HepG2 (cell line): Measurements from ENCODE around the gene MLC1. TPM values are rescaled to one million over a fixed set of nuclear protein-coding genes. Genes with fewer than 3 reads are reported as not detected.

ENCODE experiments used
- ATAC-seq: fragments of 200-7000 bp; cut with Tn5 transposase; 3 replicates; pipeline ENCODE4 v1.9.1; 2020; ENCODE audit warnings: mild to moderate bottlenecking, moderate library complexity
- BruUV-seq: library from RNA; stranded (reverse); fragments of 400-500 nt; replicated peaks from 2 replicates; lab custom pipeline; 2021; lab: Mats Ljungman, UMichigan
- CTCF ChIA-PET: fragments of 300-600 bp; formaldehyde crosslinking; extraction: SDS; loops from one replicate; lab custom pipeline; 2021; ENCODE audit warnings: low total read pairs, inconsistent platforms, low intra/inter-chr PET ratio; lab: Yijun Ruan, JAX
- POLR2A ChIA-PET: fragments of 350-600 bp; sonication (Branson Sonifier 250); formaldehyde crosslinking; loops from one replicate; lab custom pipeline; 2020; ENCODE audit warnings: antibody characterized with exemption, inconsistent platforms; lab: Yijun Ruan, JAX
- DNase-seq: peaks from one replicate; pipeline ENCODE4 v3.0.0-alpha.2; 2015; ENCODE audit warnings: low spot score
- FAIRE-seq: peaks from 3 replicates; lab custom pipeline; 2011; peaks lifted over from hg19 to GRCh38; lab: Jason Lieb, UNC
- H2AFZ ChIP-seq: one replicate; pipeline ENCODE4 v1.6.1; 2011; ENCODE audit warnings: low read length, inconsistent platforms
- H3K27ac ChIP-seq: fragments of 300-600 bp; 3 replicates; pipeline ENCODE4 v1.8.0; 2011; ENCODE audit warnings: mixed run types, mild to moderate bottlenecking, mixed read lengths, low read length, inconsistent platforms; ENCODE audit not compliant: insufficient read depth; ENCODE audit errors: extremely low read length
- H3K27me3 ChIP-seq, 2 experiments: fragments of 200-600 bp in 1 of 2; 2 replicates in 1 of 2; 3 replicates in 1 of 2; pipeline versions ENCODE4 v1.6.0 to v1.8.0; 2011; ENCODE audit warnings: low read length in 2 of 2, mild to moderate bottlenecking in 2 of 2, moderate library complexity in 2 of 2, inconsistent platforms in 1 of 2; ENCODE audit not compliant: insufficient read depth in 2 of 2, control insufficient read depth in 1 of 2
- H3K36me3 ChIP-seq, 2 experiments: fragments of 200-600 bp in 1 of 2; replicated peaks in 1 of 2; 2 replicates in 1 of 2; 3 replicates in 1 of 2; pipeline versions ENCODE4 v1.5.1 to v1.8.0; 2011; ENCODE audit warnings: low read length in 2 of 2, inconsistent platforms in 1 of 2; ENCODE audit not compliant: insufficient read depth in 2 of 2, control insufficient read depth in 1 of 2
- H3K4me1 ChIP-seq: 2 replicates; pipeline ENCODE4 v1.5.1; 2012; ENCODE audit warnings: low read length, inconsistent platforms; ENCODE audit not compliant: insufficient read depth
- H3K4me2 ChIP-seq: 2 replicates; pipeline ENCODE4 v1.6.0; 2011; ENCODE audit warnings: low read depth, low read length, inconsistent platforms
- H3K4me3 ChIP-seq, 3 experiments: fragments of 200-600 bp in 1 of 3; sonication (generic), shearing (Covaris generic) in 1 of 3; replicated peaks in 1 of 3; 2 replicates each; pipeline ENCODE4 v1.5.1; 2011 to 2016; ENCODE audit warnings: low read length in 3 of 3, inconsistent platforms in 2 of 3, low read depth in 2 of 3, mild to moderate bottlenecking in 2 of 3, control low read depth in 1 of 3, mixed read lengths in 1 of 3; ENCODE audit not compliant: insufficient read depth in 1 of 3
- H3K79me2 ChIP-seq: one replicate; pipeline ENCODE4 v1.6.1; 2011; ENCODE audit warnings: low read length, inconsistent platforms; ENCODE audit not compliant: insufficient read depth
- H3K9ac ChIP-seq: 2 replicates; pipeline ENCODE4 v1.6.0; 2011; ENCODE audit warnings: mild to moderate bottlenecking, low read depth, low read length, inconsistent platforms; ENCODE audit not compliant: insufficient read depth
- H3K9me3 ChIP-seq: 2 replicates; pipeline ENCODE4 v1.5.1; 2012; ENCODE audit warnings: mild to moderate bottlenecking, low read length
- H4K20me1 ChIP-seq: 2 replicates; pipeline ENCODE4 v1.6.0; 2011; ENCODE audit warnings: inconsistent platforms, mild to moderate bottlenecking, low read length, moderate library complexity; ENCODE audit not compliant: insufficient read depth
- GTF2F1 ChIP-seq: fragments of 150-350 bp; IDR thresholded peaks from 2 replicates; pipeline ENCODE4 v1.6.1; 2014; ENCODE audit warnings: low read length
- KLF16 ChIP-seq, 2 experiments: sonication (generic) in 1 of 2; formaldehyde crosslinking in 1 of 2; IDR thresholded peaks; 2 replicates each; pipeline versions ENCODE4 v1.6.1 to v1.8.0; 2016 to 2023; ENCODE audit warnings: missing genetic modification reagents in 2 of 2, missing compliant biosample characterization in 1 of 2
- NRL ChIP-seq: sonication (generic); formaldehyde crosslinking; IDR thresholded peaks from 2 replicates; pipeline ENCODE4 v1.5.0; 2020; ENCODE audit warnings: missing genetic modification reagents, mild to moderate bottlenecking, moderate library complexity, borderline replicate concordance
- SP4 ChIP-seq: sonication (generic); formaldehyde crosslinking; IDR thresholded peaks from 2 replicates; pipeline ENCODE4 v1.8.1; 2023; ENCODE audit warnings: mild to moderate bottlenecking, missing genetic modification reagents
- TAF1 ChIP-seq: sonication (generic); formaldehyde crosslinking; IDR thresholded peaks from 2 replicates; pipeline ENCODE4 v1.4.0; 2020; ENCODE audit warnings: missing genetic modification reagents
- ZHX2 ChIP-seq, 2 experiments: sonication (generic) in 1 of 2; formaldehyde crosslinking in 1 of 2; IDR thresholded peaks; 2 replicates each; pipeline versions ENCODE4 v1.6.1 to v1.9.0; 2014 to 2022; ENCODE audit warnings: antibody characterized with exemption in 1 of 2, borderline replicate concordance in 1 of 2, inconsistent platforms in 1 of 2, low read depth in 1 of 2, missing genetic modification reagents in 1 of 2
- ZNF619 ChIP-seq: sonication (generic); formaldehyde crosslinking; IDR thresholded peaks from 2 replicates; pipeline ENCODE4 v1.4.0; 2020; ENCODE audit warnings: mild to moderate bottlenecking, missing genetic modification reagents
- ZNF724P ChIP-seq: sonication (generic); formaldehyde crosslinking; IDR thresholded peaks from 2 replicates; pipeline ENCODE4 v1.8.0; 2022; ENCODE audit warnings: missing genetic modification reagents, borderline replicate concordance
- ZNF878 ChIP-seq: sonication (generic); formaldehyde crosslinking; IDR thresholded peaks from 2 replicates; pipeline ENCODE4 v1.8.1; 2023; ENCODE audit warnings: mild to moderate bottlenecking, missing genetic modification reagents, moderate library complexity
- ZSCAN29 ChIP-seq: sonication (generic); formaldehyde crosslinking; conservative IDR thresholded peaks from 2 replicates; pipeline ENCODE4 v1.4.0; 2020; ENCODE audit warnings: mild to moderate bottlenecking, missing genetic modification reagents
- WGBS: methylation state at CpG from one replicate; pipeline ENCODE4 v1.1.6; 2017; ENCODE audit warnings: low lambda C conversion rate; 5-methylcytosine and 5-hydroxymethylcytosine counted together
- in situ Hi-C: cut with HindIII; loops from 2 replicates; pipeline ENCODE4 v1.10.0; 2017; ENCODE audit warnings: low pct_unique_long_range_greater_than_20kb; ENCODE audit not compliant: extremely low pct_ligation_motif_present
- intact Hi-C: fragments of 100-400 bp; cut with micrococcal nuclease; formaldehyde crosslinking; loops from one replicate; pipeline ENCODE4 v1.10.0; 2022; ENCODE audit not compliant: unreplicated experiment
- polyA plus RNA-seq, 8 experiments: library from polyadenylated mRNA; depleted of rRNA in 3 of 8; stranded (reverse) in 7 of 8; unstranded in 1 of 8; fragments of >200 nt; fragmentation: Illumina TruSeq in 4 of 8; extraction: Trizol in 4 of 8; gene quantifications; 2 replicates each; pipeline versions ENCODE4 v1.2.1 to v1.2.3, GENCODE V29; 2011 to 2016; ENCODE audit warnings: low read depth in 4 of 8, missing spikeins in 1 of 8, mixed read lengths in 1 of 8; ENCODE audit not compliant: insufficient read depth in 1 of 8
- total RNA-seq, 5 experiments: library from RNA; depleted of rRNA; stranded (reverse); fragments of >200 nt; fragmentation: Illumina TruSeq; extraction: Trizol; gene quantifications; 2 replicates each; pipeline ENCODE4 v1.2.3, GENCODE V29; 2016; ENCODE audit warnings: low read depth in 1 of 5
- TF ChIP-seq, protein P1 (sequence below), 2 experiments: fragments of 450-650 bp in 1 of 2; sonication (generic) in 1 of 2; formaldehyde crosslinking; IDR thresholded peaks; 2 replicates each; pipeline versions ENCODE4 v1.5.0 to v1.8.0; 2020 to 2022; ENCODE audit warnings: mild to moderate bottlenecking in 1 of 2, missing genetic modification reagents in 1 of 2

MLC1 gene
- total and polyA plus RNA-seq, 2 of the 13 experiments (the other 11 are each of a cell fraction or from before 2014, with no cell fraction given), result not detected

- intact Hi-C loops, result no loop called here
- Histone ChIP-seq H3K4me3 (no peak overlapping the region), H3K27me3 (peaks cover 0 to 34% of the 10 kb centered on the region in 2 experiments; a peak in 2 of 5 replicates), H3K4me2 (no peak overlapping the region), H3K36me3 (no peaks in the 10 kb centered on the region), H4K20me1 (no peaks in the 10 kb centered on the region), H3K9ac (no peak overlapping the region), H3K27ac (no peak overlapping the region), H3K9me3 (no peaks in the 10 kb centered on the region), H3K4me1 (0 out of 2 replicates have a peak, but pooled peaks cover 6% of the 10 kb centered on the region), H3K79me2 (no peaks in the 10 kb centered on the region), H2AFZ (no peak overlapping the region)
- CTCF ChIA-PET, result no interaction called here
- DNase-seq (no peak), ATAC-seq (no peak), FAIRE-seq (no peak)
- TF ChIP-seq ZNF619 (CRISPR knock-in tag), result no peak
- TF ChIP-seq ZSCAN29, result no peak
- TF ChIP-seq KLF16 (CRISPR knock-in tag; IDR thresholded peaks at IDR 0.05), result no peak
- TF ChIP-seq ZNF878, result no peak
- no peak for TF ChIP-seq TAF1 (CRISPR knock-in tag)
- TF ChIP-seq, protein P1, sequence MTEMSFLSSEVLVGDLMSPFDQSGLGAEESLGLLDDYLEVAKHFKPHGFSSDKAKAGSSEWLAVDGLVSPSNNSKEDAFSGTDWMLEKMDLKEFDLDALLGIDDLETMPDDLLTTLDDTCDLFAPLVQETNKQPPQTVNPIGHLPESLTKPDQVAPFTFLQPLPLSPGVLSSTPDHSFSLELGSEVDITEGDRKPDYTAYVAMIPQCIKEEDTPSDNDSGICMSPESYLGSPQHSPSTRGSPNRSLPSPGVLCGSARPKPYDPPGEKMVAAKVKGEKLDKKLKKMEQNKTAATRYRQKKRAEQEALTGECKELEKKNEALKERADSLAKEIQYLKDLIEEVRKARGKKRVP (CRISPR knock-in tag; IDR thresholded peaks at IDR 0.05), result peak in 1 of 2 experiments; percentile 55; a peak in 1 of 4 replicates
- no peak for TF ChIP-seq GTF2F1
- in situ Hi-C loops, result no loop called here
- WGBS, result 22% methylated on average over 10 of the region's 10 CpGs
- no TSS peak for BruUV-seq
- POLR2A ChIA-PET, result no interaction called here
These were observed 44.0 kb upstream of the MLC1 start for GRCh38 chr22:50129121-50129736.

GRCh38 chr22:50125029-50125428, 39.8 kb upstream of the MLC1 start:
- H3K4me2 ChIP-seq, result no peak overlapping the region
- H2AFZ ChIP-seq, result no peak overlapping the region
- H3K4me1 ChIP-seq, result peaks cover 6% of the 10 kb centered on the region
- no TSS peak for BruUV-seq
- H3K79me2 ChIP-seq, result no peaks in the 10 kb centered on the region
- intact Hi-C loops, result no loop called here
- no peaks in the 10 kb centered on the region for H3K9me3 ChIP-seq
- no peak for ATAC-seq
- WGBS, result 42% methylated on average over 7 of the region's 9 CpGs
- H3K4me3 ChIP-seq, result no peak overlapping the region
- H3K27ac ChIP-seq, result no peak overlapping the region
- POLR2A ChIA-PET, result no interaction called here
- no peaks in the 10 kb centered on the region for H4K20me1 ChIP-seq
- in situ Hi-C loops, result no loop called here
- CTCF ChIA-PET, result no interaction called here
- DNase-seq, result no peak
- H3K27me3 ChIP-seq, result peaks cover 0 to 43% of the 10 kb centered on the region in 2 experiments; a peak in 3 of 5 replicates
- no peak overlapping the region for H3K9ac ChIP-seq
- FAIRE-seq, result no peak
- H3K36me3 ChIP-seq, result no peaks in the 10 kb centered on the region
- TF ChIP-seq ZHX2 (IDR thresholded peaks at IDR 0.05; ENCODE audit: low read depth) (no peak), ZHX2 (CRISPR knock-in tag; IDR thresholded peaks at IDR 0.05; ENCODE audit: borderline replicate concordance) (no peak), NRL (CRISPR knock-in tag) (no peak), SP4 (CRISPR knock-in tag) (no peak), ZNF724P (no peak)
